Measurements from ENCODE around the gene PIK3R5. TPM values are rescaled to one million over a fixed set of nuclear protein-coding genes. Genes with fewer than 3 reads are reported as not detected.

PIK3R5 gene
- total RNA-seq, 1 donor from 2014 or later = 44.0 TPM

DNA sequence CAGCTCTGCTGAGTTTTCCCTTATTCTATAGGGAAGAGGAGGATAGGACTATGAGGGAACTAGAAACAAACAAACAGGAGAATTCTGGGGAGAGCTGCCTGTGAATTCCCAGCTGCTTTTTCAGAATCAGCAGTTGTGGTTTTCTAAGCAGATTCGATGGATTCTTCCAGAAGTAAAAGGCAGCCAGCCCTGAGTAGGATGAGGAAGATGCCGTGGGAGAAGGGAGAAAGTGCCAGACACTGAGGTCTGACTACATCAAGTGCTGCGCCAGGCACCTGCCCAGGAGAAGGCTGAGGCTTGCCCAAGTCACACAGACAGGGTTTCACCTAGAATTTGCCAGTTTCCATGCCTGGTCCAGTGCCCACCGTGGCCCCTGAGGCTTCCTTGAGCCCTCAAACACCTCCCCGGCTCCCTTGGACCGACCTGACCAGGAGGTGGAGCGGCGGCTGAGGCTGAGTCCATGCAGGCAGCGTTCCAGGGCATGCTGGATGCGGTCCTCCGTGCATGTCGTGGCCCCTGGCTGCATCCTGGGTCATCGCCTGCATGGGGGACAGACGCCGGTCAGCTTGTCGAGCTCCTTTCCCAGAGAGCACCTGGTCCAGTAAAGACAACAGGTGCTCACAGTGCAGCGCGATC, 54.4 kb downstream of the PIK3R5 start:
- Histone ChIP-seq H3K4me3 (no peak overlapping the region), H3K36me3 (peaks cover 18% of the 10 kb centered on the region)
- DNase-seq = no peak

DNA sequence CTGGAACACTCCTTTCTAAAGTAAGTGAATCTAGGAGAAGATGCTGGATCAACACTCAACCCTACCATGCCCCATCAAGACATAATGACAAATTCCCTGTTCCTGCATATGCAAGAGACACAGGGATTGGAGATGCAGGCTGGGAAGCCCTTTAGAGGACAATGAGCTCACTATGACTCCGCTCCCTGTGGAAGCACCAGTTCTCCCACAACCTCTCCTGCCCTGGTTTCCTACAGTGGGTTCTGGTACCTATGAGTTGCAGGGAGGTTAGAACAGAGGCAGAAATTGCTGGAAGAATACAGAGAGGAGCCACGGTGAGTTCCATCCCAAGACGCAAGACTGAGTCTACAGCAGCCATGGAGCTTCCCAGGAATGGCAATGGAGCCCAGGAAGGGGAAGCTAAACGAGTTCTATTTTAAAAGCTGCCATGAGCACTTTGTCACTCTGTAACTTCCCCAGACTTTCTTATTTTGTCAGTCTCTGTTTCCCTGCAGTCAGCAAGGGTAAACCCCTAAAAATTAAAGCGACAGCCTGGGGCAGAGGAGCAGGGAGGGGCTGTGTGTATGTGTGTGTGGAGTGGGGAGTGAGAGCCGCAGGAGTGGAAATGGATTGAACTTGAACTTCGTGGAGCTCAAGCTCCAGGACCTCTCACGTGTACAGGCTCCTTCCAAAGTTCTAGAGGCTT, 55.8 kb downstream of the PIK3R5 start:
- Histone ChIP-seq H3K27me3 (ENCODE audit: low read depth) (peaks cover 19% of the 10 kb centered on the region), H3K27ac (no peak overlapping the region), H3K36me3 (peaks cover 26% of the 10 kb centered on the region), H3K4me1 (no peaks in the 10 kb centered on the region), H3K4me3 (no peak overlapping the region), H3K9me3 (no peaks in the 10 kb centered on the region)
- TF ChIP-seq, protein P1, sequence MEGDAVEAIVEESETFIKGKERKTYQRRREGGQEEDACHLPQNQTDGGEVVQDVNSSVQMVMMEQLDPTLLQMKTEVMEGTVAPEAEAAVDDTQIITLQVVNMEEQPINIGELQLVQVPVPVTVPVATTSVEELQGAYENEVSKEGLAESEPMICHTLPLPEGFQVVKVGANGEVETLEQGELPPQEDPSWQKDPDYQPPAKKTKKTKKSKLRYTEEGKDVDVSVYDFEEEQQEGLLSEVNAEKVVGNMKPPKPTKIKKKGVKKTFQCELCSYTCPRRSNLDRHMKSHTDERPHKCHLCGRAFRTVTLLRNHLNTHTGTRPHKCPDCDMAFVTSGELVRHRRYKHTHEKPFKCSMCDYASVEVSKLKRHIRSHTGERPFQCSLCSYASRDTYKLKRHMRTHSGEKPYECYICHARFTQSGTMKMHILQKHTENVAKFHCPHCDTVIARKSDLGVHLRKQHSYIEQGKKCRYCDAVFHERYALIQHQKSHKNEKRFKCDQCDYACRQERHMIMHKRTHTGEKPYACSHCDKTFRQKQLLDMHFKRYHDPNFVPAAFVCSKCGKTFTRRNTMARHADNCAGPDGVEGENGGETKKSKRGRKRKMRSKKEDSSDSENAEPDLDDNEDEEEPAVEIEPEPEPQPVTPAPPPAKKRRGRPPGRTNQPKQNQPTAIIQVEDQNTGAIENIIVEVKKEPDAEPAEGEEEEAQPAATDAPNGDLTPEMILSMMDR (IDR thresholded peaks at IDR 0.05) = no peak
- intact Hi-C loops (cut with DNase I) = no loop called here
- no peak for DNase-seq
- ATAC-seq = no peak

More for the DNA sequence above, 54.4 kb downstream of the PIK3R5 start:
- Histone ChIP-seq H3K9me3 (no peaks in the 10 kb centered on the region), H3K4me1 (no peaks in the 10 kb centered on the region), H3K27ac (no peak overlapping the region), H3K27me3 (ENCODE audit: low read depth) (peaks cover 19% of the 10 kb centered on the region)
- ATAC-seq = no peak
- intact Hi-C loops (cut with DNase I) = no loop called here
- TF ChIP-seq, protein P1 (IDR thresholded peaks at IDR 0.05) = no peak

DNA sequence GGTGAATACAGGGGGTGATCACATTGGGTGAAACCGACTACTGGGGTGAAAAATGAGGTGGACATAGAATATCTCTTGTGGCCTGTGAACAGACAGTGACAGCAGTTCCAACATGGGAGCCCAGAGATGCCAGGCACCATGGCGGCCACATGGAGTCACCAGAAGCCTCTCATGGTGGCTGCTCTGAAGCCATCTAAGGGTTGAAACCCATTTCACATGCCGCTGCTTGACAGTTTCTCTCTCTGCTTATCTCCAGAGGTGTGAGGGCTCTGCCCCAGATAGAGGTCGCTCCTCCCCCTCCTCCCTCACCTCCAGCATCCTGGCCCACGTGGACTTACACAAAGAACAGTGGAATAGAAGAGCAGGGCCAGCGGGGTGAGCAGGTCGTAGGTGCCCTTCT, 60.2 kb downstream of the PIK3R5 start:
- Histone ChIP-seq H3K27me3 (ENCODE audit: low read depth) (no peaks in the 10 kb centered on the region), H3K9me3 (no peaks in the 10 kb centered on the region), H3K4me3 (no peak overlapping the region), H3K36me3 (peaks cover 32% of the 10 kb centered on the region), H3K4me1 (no peaks in the 10 kb centered on the region), H3K27ac (no peak overlapping the region)
- ATAC-seq (no peak), DNase-seq (no peak)
- intact Hi-C loops (cut with DNase I) = no loop called here
- TF ChIP-seq, protein P1 (IDR thresholded peaks at IDR 0.05) = no peak

- Histone ChIP-seq H3K27ac (no peak overlapping the region), H3K36me3 (peaks cover 28% of the 10 kb centered on the region), H3K27me3 (ENCODE audit: low read depth) (no peaks in the 10 kb centered on the region), H3K9me3 (no peaks in the 10 kb centered on the region), H3K4me1 (peaks cover 1% of the 10 kb centered on the region), H3K4me3 (no peak overlapping the region)
- TF ChIP-seq, protein P1 (IDR thresholded peaks at IDR 0.05) = no peak
- no peak for ATAC-seq
- DNase-seq = no peak
- intact Hi-C loops (cut with DNase I) = no loop called here
These were observed 60.8 kb downstream of the PIK3R5 start for GRCh38 chr17:8904686-8905085.

- DNase-seq (no peak), ATAC-seq (no peak)
- no peak overlapping the region for H3K27ac ChIP-seq
- TF ChIP-seq, protein P1 (IDR thresholded peaks at IDR 0.05) = no peak
- H3K4me3 ChIP-seq = no peak overlapping the region
- no peaks in the 10 kb centered on the region for H3K27me3 ChIP-seq (ENCODE audit: low read depth)
- intact Hi-C loops (cut with DNase I) = no loop called here
- H3K9me3 ChIP-seq = no peaks in the 10 kb centered on the region
- peaks cover 28% of the 10 kb centered on the region for H3K36me3 ChIP-seq
- peaks cover 6% of the 10 kb centered on the region for H3K4me1 ChIP-seq
These were observed 61.3 kb downstream of the PIK3R5 start for GRCh38 chr17:8904201-8904600.
